Measurements from ENCODE around the gene MYOZ2.

The MYOZ2 gene

DNA sequence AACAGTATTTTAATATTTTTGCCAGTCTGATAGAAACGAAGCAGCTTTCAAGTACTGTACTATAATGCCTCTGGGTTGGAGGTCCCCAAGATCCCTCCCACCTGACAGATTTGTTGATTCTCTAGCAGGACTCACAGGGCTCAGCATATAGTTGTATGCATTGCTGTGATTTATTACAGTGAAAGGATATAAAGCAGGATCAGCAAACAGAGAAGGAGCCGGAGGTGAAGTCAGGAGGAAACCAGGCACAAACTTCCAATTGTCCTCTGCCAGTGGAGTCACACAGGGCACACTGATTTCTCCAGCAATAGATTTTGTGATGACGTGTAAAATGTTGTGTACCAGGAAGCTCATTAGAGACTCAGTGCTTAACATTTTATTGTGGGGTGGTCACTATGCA, 95.9 kb downstream of the MYOZ2 start:
- no peak for DNase-seq (ENCODE audit: low read depth)
- no peak overlapping the region for H3K4me3 ChIP-seq (ENCODE audit: low read depth, low read length)
- TF ChIP-seq CTCF (IDR thresholded peaks at IDR 0.05; ENCODE audit: insufficient read depth, low read depth, low read length, missing control alignments), result no peak

GRCh38 chr4:119232286-119232685, 96.7 kb downstream of the MYOZ2 start:
- DNase-seq (ENCODE audit: low read depth), result no peak
- no peak for TF ChIP-seq CTCF (IDR thresholded peaks at IDR 0.05; ENCODE audit: insufficient read depth, low read depth, low read length, missing control alignments)

GRCh38 chr4:119233191-119233590, 97.6 kb downstream of the MYOZ2 start:
- no peak for DNase-seq (ENCODE audit: low read depth)
- no peak overlapping the region for H3K4me3 ChIP-seq (ENCODE audit: low read depth, low read length)
- no peak for TF ChIP-seq CTCF (IDR thresholded peaks at IDR 0.05; ENCODE audit: insufficient read depth, low read depth, low read length, missing control alignments)

More at GRCh38 chr4:119232286-119232685, 96.7 kb downstream of the MYOZ2 start:
- no peak overlapping the region for H3K4me3 ChIP-seq (ENCODE audit: low read depth, low read length)

- no peak overlapping the region for H3K4me3 ChIP-seq (ENCODE audit: low read depth, low read length)
- DNase-seq (ENCODE audit: low read depth), result peak; percentile 10
- TF ChIP-seq CTCF (IDR thresholded peaks at IDR 0.05; ENCODE audit: insufficient read depth, low read depth, low read length, missing control alignments), result no peak
Measured at GRCh38 chr4:119233750-119234149, 98.1 kb downstream of the MYOZ2 start.

DNA sequence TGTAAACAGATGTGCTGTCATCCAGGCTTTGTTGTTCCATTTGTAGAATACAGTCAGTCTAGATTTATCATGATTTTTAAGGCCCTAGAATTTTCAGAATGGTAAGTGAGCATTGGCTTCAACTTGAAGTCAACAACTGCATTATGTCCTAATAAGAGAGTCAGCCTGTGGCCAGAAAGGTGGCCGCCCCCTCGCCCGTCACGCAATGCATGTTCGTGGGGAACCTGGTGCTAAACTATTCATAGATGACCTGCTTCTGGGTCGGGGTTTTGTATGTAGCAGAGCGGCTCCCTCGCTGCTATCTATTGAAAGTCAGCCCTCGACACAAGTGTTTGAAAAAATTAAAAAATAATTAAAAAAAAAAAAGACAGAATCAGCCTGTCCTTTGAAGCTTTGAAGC, 101.6 kb downstream of the MYOZ2 start:
- DNase-seq (ENCODE audit: low read depth), result no peak
- TF ChIP-seq CTCF (IDR thresholded peaks at IDR 0.05; ENCODE audit: insufficient read depth, low read depth, low read length, missing control alignments), result no peak
- H3K4me3 ChIP-seq (ENCODE audit: low read depth, low read length), result no peak overlapping the region
